HepG2 (cell line): ENCODE data around the gene KARS1. TPM values are rescaled to one million over a fixed set of nuclear protein-coding genes. Genes with fewer than 3 reads are reported as not detected.

ENCODE experiments used
- ARNTL ChIP-seq: sonication (generic); formaldehyde crosslinking; IDR thresholded peaks from 2 replicates; pipeline ENCODE4 v1.4.0; 2020; ENCODE audit warnings: mild to moderate bottlenecking, missing genetic modification reagents
- ESRRA ChIP-seq: sonication (generic); formaldehyde crosslinking; IDR thresholded peaks from 2 replicates; pipeline ENCODE4 v1.5.1; 2020; ENCODE audit warnings: mild to moderate bottlenecking, low read depth, missing genetic modification reagents
- FOXC1 ChIP-seq: sonication (generic); formaldehyde crosslinking; IDR thresholded peaks from 2 replicates; pipeline ENCODE4 v1.8.0; 2022; ENCODE audit warnings: mild to moderate bottlenecking, missing genetic modification reagents, borderline replicate concordance
- GATAD2A ChIP-seq: IDR thresholded peaks from 2 replicates; pipeline ENCODE4 v1.6.1; 2016
- HMGA1 ChIP-seq: sonication (generic); formaldehyde crosslinking; conservative IDR thresholded peaks from 2 replicates; pipeline ENCODE4 v1.4.0; 2020; ENCODE audit warnings: missing genetic modification reagents
- JUN ChIP-seq: sonication (generic); formaldehyde crosslinking; IDR thresholded peaks from 2 replicates; pipeline ENCODE4 v1.4.0; 2020; ENCODE audit warnings: mild to moderate bottlenecking, missing genetic modification reagents
- LBX2 ChIP-seq: sonication (generic); formaldehyde crosslinking; IDR thresholded peaks from 2 replicates; pipeline ENCODE4 v1.5.0; 2020; ENCODE audit warnings: missing genetic modification reagents, mild to moderate bottlenecking, borderline replicate concordance
- MED13 ChIP-seq: sonication (generic); formaldehyde crosslinking; IDR thresholded peaks from 2 replicates; pipeline ENCODE4 v1.5.0; 2020; ENCODE audit warnings: missing genetic modification reagents
- MXD3 ChIP-seq: IDR thresholded peaks from 2 replicates; pipeline ENCODE4 v1.6.1; 2016; ENCODE audit warnings: mild to moderate bottlenecking, missing biosample characterization, missing genetic modification reagents
- POGZ ChIP-seq: sonication (generic); formaldehyde crosslinking; IDR thresholded peaks from 2 replicates; pipeline ENCODE4 v1.4.0; 2020; ENCODE audit warnings: mild to moderate bottlenecking, missing genetic modification reagents
- RFXAP ChIP-seq: sonication (generic); formaldehyde crosslinking; IDR thresholded peaks from 2 replicates; pipeline ENCODE4 v1.4.0; 2020; ENCODE audit warnings: missing genetic modification reagents, borderline replicate concordance
- SCMH1 ChIP-seq: sonication (generic); formaldehyde crosslinking; IDR thresholded peaks from 2 replicates; pipeline ENCODE4 v1.9.0; 2021; ENCODE audit warnings: missing genetic modification reagents, mild to moderate bottlenecking, borderline replicate concordance
- SRSF1 ChIP-seq: fragments of 200-400 bp; formaldehyde crosslinking; optimal IDR thresholded peaks from 2 replicates; pipeline ENCODE3; 2017; ENCODE audit warnings: mild to moderate bottlenecking, low read depth, low read length, moderate library complexity
- TBP ChIP-seq: sonication (generic); formaldehyde crosslinking; IDR thresholded peaks from 2 replicates; pipeline ENCODE4 v1.5.0; 2020; ENCODE audit warnings: missing genetic modification reagents
- ZHX2 ChIP-seq, 2 experiments: sonication (generic) in 1 of 2; formaldehyde crosslinking in 1 of 2; IDR thresholded peaks; 2 replicates each; pipeline versions ENCODE4 v1.6.1 to v1.9.0; 2014 to 2022; ENCODE audit warnings: antibody characterized with exemption in 1 of 2, borderline replicate concordance in 1 of 2, inconsistent platforms in 1 of 2, low read depth in 1 of 2, missing genetic modification reagents in 1 of 2
- ZNF607 ChIP-seq: sonication (generic); formaldehyde crosslinking; IDR thresholded peaks from 2 replicates; pipeline ENCODE4 v1.5.1; 2020; ENCODE audit warnings: missing genetic modification reagents, mild to moderate bottlenecking, borderline replicate concordance
- ZNF609 ChIP-seq: sonication (generic); formaldehyde crosslinking; IDR thresholded peaks from 2 replicates; pipeline ENCODE4 v1.4.0; 2020; ENCODE audit warnings: mild to moderate bottlenecking, missing genetic modification reagents, borderline replicate concordance
- polyA plus RNA-seq, 8 experiments: library from polyadenylated mRNA; depleted of rRNA in 3 of 8; stranded (reverse) in 7 of 8; unstranded in 1 of 8; fragments of >200 nt; fragmentation: Illumina TruSeq in 4 of 8; extraction: Trizol in 4 of 8; gene quantifications; 2 replicates each; pipeline versions ENCODE4 v1.2.1 to v1.2.3, GENCODE V29; 2011 to 2016; ENCODE audit warnings: low read depth in 4 of 8, missing spikeins in 1 of 8, mixed read lengths in 1 of 8; ENCODE audit not compliant: insufficient read depth in 1 of 8
- total RNA-seq, 5 experiments: library from RNA; depleted of rRNA; stranded (reverse); fragments of >200 nt; fragmentation: Illumina TruSeq; extraction: Trizol; gene quantifications; 2 replicates each; pipeline ENCODE4 v1.2.3, GENCODE V29; 2016; ENCODE audit warnings: low read depth in 1 of 5

Gene KARS1
- total and polyA plus RNA-seq, 2 of the 13 experiments (the other 11 are each of a cell fraction or from before 2014, with no cell fraction given): 141 to 276 TPM

GRCh38 chr16:75622761-75623605, 24.5 kb downstream of the KARS1 start, which contains the start of gene ADAT1 (continued):
- TF ChIP-seq LBX2 (CRISPR knock-in tag) (no peak), RFXAP (CRISPR knock-in tag) (peak; percentile 55; the same call in 1 of the 2 replicates), ZNF609 (no peak), SRSF1 (peak; percentile 56), MED13 (CRISPR knock-in tag) (no peak; the same call in 1 of the 2 replicates), ZHX2 (IDR thresholded peaks at IDR 0.05; ENCODE audit: low read depth) (peak; percentile 97), ZHX2 (CRISPR knock-in tag; IDR thresholded peaks at IDR 0.05; ENCODE audit: borderline replicate concordance) (no peak), SCMH1 (CRISPR knock-in tag) (no peak), POGZ (peak; percentile 71), GATAD2A (CRISPR knock-in tag) (peak; percentile 73), FOXC1 (peak; percentile 94), ARNTL (CRISPR knock-in tag) (peak; percentile 70), MXD3 (CRISPR knock-in tag) (peak; percentile 84), TBP (CRISPR knock-in tag) (0 out of 2 replicates have a peak, but pooled peaks have one; percentile 66), JUN (CRISPR knock-in tag) (peak; percentile 66; the same call in 1 of the 2 replicates), HMGA1 (CRISPR knock-in tag) (no peak), ESRRA (CRISPR knock-in tag) (0 out of 2 replicates have a peak, but pooled peaks have one; percentile 23), ZNF607 (peak; percentile 87)
